ENCODE results near the gene SPPL3. TPM values are rescaled to one million over a fixed set of nuclear protein-coding genes. Genes with fewer than 3 reads are reported as not detected.

SPPL3 gene
- total and polyA plus RNA-seq, 9 donors: 10.2 to 68.2 (median 54.0) TPM

GRCh38 chr12:120940006-120940405 lies 35.8 kb upstream of the SPPL3 start:
- no peak for DNase-seq
- H3K36me3 ChIP-seq (ENCODE audit: control insufficient read depth, insufficient read depth, low read length): no peaks in the 10 kb centered on the region
- no peak overlapping the region for H3K4me3 ChIP-seq (ENCODE audit: low read length)
- no peaks in the 10 kb centered on the region for H3K9me3 ChIP-seq (replicated peaks; ENCODE audit: control insufficient read depth, low read depth, low read length)
- WGBS (ENCODE audit: insufficient coverage): 75% methylated on average over 1 of the region's 5 CpGs
- no peaks in the 10 kb centered on the region for H3K4me1 ChIP-seq (ENCODE audit: control insufficient read depth, insufficient read depth, low read length)
- no peak overlapping the region for H3K27ac ChIP-seq (ENCODE audit: low read length)
- peaks cover 2% of the 10 kb centered on the region for H3K27me3 ChIP-seq (ENCODE audit: control insufficient read depth, insufficient read depth, low read length)

GRCh38 chr12:120939523-120939922 lies 35.4 kb upstream of the SPPL3 start:
- H3K9me3 ChIP-seq (replicated peaks; ENCODE audit: control insufficient read depth, low read depth, low read length): no peaks in the 10 kb centered on the region
- no peaks in the 10 kb centered on the region for H3K36me3 ChIP-seq (ENCODE audit: control insufficient read depth, insufficient read depth, low read length)
- WGBS (ENCODE audit: insufficient coverage): no CpG with 5 or more reads among the region's 3 CpGs
- DNase-seq: peak; percentile 79
- H3K27me3 ChIP-seq (ENCODE audit: control insufficient read depth, insufficient read depth, low read length): peaks cover 2% of the 10 kb centered on the region
- no peak overlapping the region for H3K27ac ChIP-seq (ENCODE audit: low read length)
- H3K4me1 ChIP-seq (ENCODE audit: control insufficient read depth, insufficient read depth, low read length): no peaks in the 10 kb centered on the region
- no peak overlapping the region for H3K4me3 ChIP-seq (ENCODE audit: low read length)

GRCh38 chr12:120938496-120938895 lies 34.3 kb upstream of the SPPL3 start:
- Histone ChIP-seq H3K4me3 (ENCODE audit: low read length) (no peak overlapping the region), H3K36me3 (ENCODE audit: control insufficient read depth, insufficient read depth, low read length) (no peaks in the 10 kb centered on the region), H3K27me3 (ENCODE audit: control insufficient read depth, insufficient read depth, low read length) (peaks cover 2% of the 10 kb centered on the region), H3K9me3 (replicated peaks; ENCODE audit: control insufficient read depth, low read depth, low read length) (no peaks in the 10 kb centered on the region), H3K27ac (ENCODE audit: low read length) (no peak overlapping the region), H3K4me1 (ENCODE audit: control insufficient read depth, insufficient read depth, low read length) (no peaks in the 10 kb centered on the region)
- no peak for DNase-seq
- no CpG with 5 or more reads among the region's 3 CpGs for WGBS (ENCODE audit: insufficient coverage)

- 33% methylated on average over 1 of the region's 2 CpGs for WGBS (ENCODE audit: insufficient coverage)
- H3K4me1 ChIP-seq (ENCODE audit: control insufficient read depth, insufficient read depth, low read length): no peaks in the 10 kb centered on the region
- H3K36me3 ChIP-seq (ENCODE audit: control insufficient read depth, insufficient read depth, low read length): no peaks in the 10 kb centered on the region
- peak; percentile 56 for DNase-seq
- H3K9me3 ChIP-seq (replicated peaks; ENCODE audit: control insufficient read depth, low read depth, low read length): no peaks in the 10 kb centered on the region
- H3K27ac ChIP-seq (ENCODE audit: low read length): no peak overlapping the region
- H3K27me3 ChIP-seq (ENCODE audit: control insufficient read depth, insufficient read depth, low read length): peaks cover 2% of the 10 kb centered on the region
- no peak overlapping the region for H3K4me3 ChIP-seq (ENCODE audit: low read length)
These were observed 32.0 kb upstream of the SPPL3 start for GRCh38 chr12:120936197-120936596.

- H3K4me1 ChIP-seq (ENCODE audit: control insufficient read depth, insufficient read depth, low read length): no peaks in the 10 kb centered on the region
- WGBS (ENCODE audit: insufficient coverage): 100% methylated on average over 1 of the region's 6 CpGs
- H3K4me3 ChIP-seq (ENCODE audit: low read length): no peak overlapping the region
- H3K9me3 ChIP-seq (replicated peaks; ENCODE audit: control insufficient read depth, low read depth, low read length): no peaks in the 10 kb centered on the region
- no peak overlapping the region for H3K27ac ChIP-seq (ENCODE audit: low read length)
- no peaks in the 10 kb centered on the region for H3K36me3 ChIP-seq (ENCODE audit: control insufficient read depth, insufficient read depth, low read length)
- DNase-seq: no peak
- H3K27me3 ChIP-seq (ENCODE audit: control insufficient read depth, insufficient read depth, low read length): peaks cover 2% of the 10 kb centered on the region
These were observed 29.6 kb upstream of the SPPL3 start for GRCh38 chr12:120933786-120934185.

- Histone ChIP-seq H3K9me3 (replicated peaks; ENCODE audit: control insufficient read depth, low read depth, low read length) (no peaks in the 10 kb centered on the region), H3K27me3 (ENCODE audit: control insufficient read depth, insufficient read depth, low read length) (peaks cover 2% of the 10 kb centered on the region), H3K4me1 (ENCODE audit: control insufficient read depth, insufficient read depth, low read length) (no peaks in the 10 kb centered on the region), H3K27ac (ENCODE audit: low read length) (no peak overlapping the region), H3K36me3 (ENCODE audit: control insufficient read depth, insufficient read depth, low read length) (no peaks in the 10 kb centered on the region), H3K4me3 (ENCODE audit: low read length) (no peak overlapping the region)
- DNase-seq: no peak
- whole genome bisulfite sequencing (ENCODE audit: insufficient coverage): 63% methylated on average over 9 of the region's 9 CpGs
These were observed 28.9 kb upstream of the SPPL3 start for GRCh38 chr12:120932956-120933526.

GRCh38 chr12:120932058-120932457 lies 27.9 kb upstream of the SPPL3 start:
- WGBS (ENCODE audit: insufficient coverage): 74% methylated on average over 7 of the region's 7 CpGs

GRCh38 chr12:120930032-120930431 lies 25.9 kb upstream of the SPPL3 start:
- no peaks in the 10 kb centered on the region for H3K27me3 ChIP-seq (ENCODE audit: control insufficient read depth, insufficient read depth, low read length)
- DNase-seq: no peak
- no peaks in the 10 kb centered on the region for H3K9me3 ChIP-seq (replicated peaks; ENCODE audit: control insufficient read depth, low read depth, low read length)
- 79% methylated on average over 3 of the region's 5 CpGs for WGBS (ENCODE audit: insufficient coverage)
- no peak overlapping the region for H3K27ac ChIP-seq (ENCODE audit: low read length)
- H3K4me3 ChIP-seq (ENCODE audit: low read length): no peak overlapping the region
- H3K4me1 ChIP-seq (ENCODE audit: control insufficient read depth, insufficient read depth, low read length): no peaks in the 10 kb centered on the region
- no peaks in the 10 kb centered on the region for H3K36me3 ChIP-seq (ENCODE audit: control insufficient read depth, insufficient read depth, low read length)

More at GRCh38 chr12:120932058-120932457, 27.9 kb upstream of the SPPL3 start:
- H3K27me3 ChIP-seq (ENCODE audit: control insufficient read depth, insufficient read depth, low read length): no peaks in the 10 kb centered on the region
- H3K9me3 ChIP-seq (replicated peaks; ENCODE audit: control insufficient read depth, low read depth, low read length): no peaks in the 10 kb centered on the region
- no peak overlapping the region for H3K4me3 ChIP-seq (ENCODE audit: low read length)
- no peaks in the 10 kb centered on the region for H3K4me1 ChIP-seq (ENCODE audit: control insufficient read depth, insufficient read depth, low read length)
- H3K27ac ChIP-seq (ENCODE audit: low read length): no peak overlapping the region
- H3K36me3 ChIP-seq (ENCODE audit: control insufficient read depth, insufficient read depth, low read length): no peaks in the 10 kb centered on the region
- no peak for DNase-seq

- H3K36me3 ChIP-seq (ENCODE audit: control insufficient read depth, insufficient read depth, low read length): no peaks in the 10 kb centered on the region
- no peaks in the 10 kb centered on the region for H3K4me1 ChIP-seq (ENCODE audit: control insufficient read depth, insufficient read depth, low read length)
- WGBS (ENCODE audit: insufficient coverage): 72% methylated on average over 7 of the region's 13 CpGs
- DNase-seq: no peak
- no peak overlapping the region for H3K4me3 ChIP-seq (ENCODE audit: low read length)
- H3K9me3 ChIP-seq (replicated peaks; ENCODE audit: control insufficient read depth, low read depth, low read length): no peaks in the 10 kb centered on the region
- H3K27me3 ChIP-seq (ENCODE audit: control insufficient read depth, insufficient read depth, low read length): no peaks in the 10 kb centered on the region
- H3K27ac ChIP-seq (ENCODE audit: low read length): no peak overlapping the region
These were observed 24.9 kb upstream of the SPPL3 start for GRCh38 chr12:120928864-120929652.

GRCh38 chr12:120925740-120926563 lies 21.8 kb upstream of the SPPL3 start:
- 39% methylated on average over 9 of the region's 15 CpGs for WGBS (ENCODE audit: insufficient coverage)
- Histone ChIP-seq H3K27ac (ENCODE audit: low read length) (no peak overlapping the region), H3K4me3 (ENCODE audit: low read length) (no peak overlapping the region), H3K9me3 (replicated peaks; ENCODE audit: control insufficient read depth, low read depth, low read length) (no peaks in the 10 kb centered on the region), H3K36me3 (ENCODE audit: control insufficient read depth, insufficient read depth, low read length) (no peaks in the 10 kb centered on the region), H3K27me3 (ENCODE audit: control insufficient read depth, insufficient read depth, low read length) (no peaks in the 10 kb centered on the region), H3K4me1 (ENCODE audit: control insufficient read depth, insufficient read depth, low read length) (no peaks in the 10 kb centered on the region)
- DNase-seq: no peak

Data from muscle of leg (tissue), 11 donors.